H9 (cell line): ENCODE data around the gene SNTG2. TPM values are rescaled to one million over a fixed set of nuclear protein-coding genes. Genes with fewer than 3 reads are reported as not detected.

Experiments
- DNase-seq: peaks from one replicate; pipeline ENCODE4 v3.0.0-alpha.2; 2017
- H2AFZ ChIP-seq: one replicate; pipeline ENCODE4 v1.6.1; 2013; ENCODE audit warnings: mild to moderate bottlenecking, low read length, control low read depth, moderate library complexity
- H2AK5ac ChIP-seq: 2 replicates; pipeline ENCODE4 v1.6.1; 2013; ENCODE audit warnings: low read length, control low read depth, mixed read lengths; ENCODE audit not compliant: insufficient read length
- H2BK120ac ChIP-seq: one replicate; pipeline ENCODE4 v1.6.1; 2013; ENCODE audit warnings: low read depth, mild to moderate bottlenecking, low read length, control low read depth, inconsistent platforms; ENCODE audit not compliant: poor library complexity, severe bottlenecking
- H2BK12ac ChIP-seq: 2 replicates; pipeline ENCODE4 v1.6.1; 2013; ENCODE audit warnings: low read length, control low read depth, mixed read lengths, low read depth; ENCODE audit not compliant: insufficient read length
- H2BK15ac ChIP-seq: 2 replicates; pipeline ENCODE4 v1.6.1; 2013; ENCODE audit warnings: low read depth, low read length, control low read depth
- H2BK20ac ChIP-seq: one replicate; pipeline ENCODE4 v1.6.1; 2013; ENCODE audit warnings: low read depth, mild to moderate bottlenecking, low read length, control low read depth, inconsistent platforms; ENCODE audit not compliant: poor library complexity, severe bottlenecking
- H2BK5ac ChIP-seq: 2 replicates; pipeline ENCODE4 v1.6.1; 2013; ENCODE audit warnings: low read length, control low read depth, mixed read lengths; ENCODE audit not compliant: insufficient read length
- H3K14ac ChIP-seq: 2 replicates; pipeline ENCODE4 v1.6.1; 2013; ENCODE audit warnings: low read length, control low read depth; ENCODE audit not compliant: insufficient read depth
- H3K18ac ChIP-seq: 2 replicates; pipeline ENCODE4 v1.6.1; 2013; ENCODE audit warnings: low read depth, mild to moderate bottlenecking, mixed read lengths, low read length, control low read depth; ENCODE audit not compliant: insufficient read length
- H3K23ac ChIP-seq: 2 replicates; pipeline ENCODE4 v1.6.1; 2013; ENCODE audit warnings: low read length, control low read depth, mixed read lengths, low read depth; ENCODE audit not compliant: insufficient read length
- H3K23me2 ChIP-seq: 2 replicates; pipeline ENCODE4 v1.6.1; 2013; ENCODE audit warnings: low read depth, mild to moderate bottlenecking, mixed read lengths, low read length, control low read depth; ENCODE audit not compliant: insufficient read length, poor library complexity, severe bottlenecking
- H3K27ac ChIP-seq: 2 replicates; pipeline ENCODE4 v1.5.1; 2013; ENCODE audit warnings: low read length, control low read depth, mixed read lengths, low read depth; ENCODE audit not compliant: insufficient read length
- H3K27me3 ChIP-seq: 2 replicates; pipeline ENCODE4 v1.6.1; 2013; ENCODE audit warnings: low read length, control low read depth, inconsistent platforms; ENCODE audit not compliant: insufficient read depth
- H3K4ac ChIP-seq: 2 replicates; pipeline ENCODE4 v1.6.1; 2013; ENCODE audit warnings: low read depth, mild to moderate bottlenecking, control low read depth, inconsistent platforms, low read length, moderate library complexity
- H3K4me1 ChIP-seq: 2 replicates; pipeline ENCODE4 v1.6.1; 2013; ENCODE audit warnings: low read length, control low read depth, inconsistent platforms; ENCODE audit not compliant: insufficient read depth
- H3K4me2 ChIP-seq: 2 replicates; pipeline ENCODE4 v1.6.1; 2013; ENCODE audit warnings: low read length, control low read depth, mixed read lengths; ENCODE audit not compliant: insufficient read length, insufficient read depth
- H3K56ac ChIP-seq: 2 replicates; pipeline ENCODE4 v1.6.1; 2013; ENCODE audit warnings: low read depth, mild to moderate bottlenecking, mixed read lengths, low read length, control low read depth; ENCODE audit not compliant: insufficient read length
- H3K79me1 ChIP-seq: 2 replicates; pipeline ENCODE4 v1.6.1; 2013; ENCODE audit warnings: low read depth, mild to moderate bottlenecking, moderate library complexity, low read length, control low read depth, inconsistent platforms; ENCODE audit not compliant: insufficient read depth, poor library complexity, severe bottlenecking
- H3K79me2 ChIP-seq: 2 replicates; pipeline ENCODE4 v1.6.1; 2013; ENCODE audit warnings: low read length, control low read depth, inconsistent platforms; ENCODE audit not compliant: insufficient read depth
- H3K9ac ChIP-seq: 2 replicates; pipeline ENCODE4 v1.6.1; 2013; ENCODE audit warnings: low read length, control low read depth, mixed read lengths; ENCODE audit not compliant: insufficient read length; ENCODE audit errors: extremely low read depth
- H3K9me3 ChIP-seq: one replicate; pipeline ENCODE4 v1.6.1; 2013; ENCODE audit warnings: low read depth, low read length, inconsistent platforms; ENCODE audit not compliant: control insufficient read depth
- H3T11ph ChIP-seq: one replicate; pipeline ENCODE4 v1.6.1; 2013; ENCODE audit warnings: mild to moderate bottlenecking, low read length, control low read depth, inconsistent platforms
- H4K20me1 ChIP-seq: one replicate; pipeline ENCODE4 v1.6.1; 2013; ENCODE audit not compliant: control insufficient read depth, insufficient read length, insufficient read depth
- H4K5ac ChIP-seq: 2 replicates; pipeline ENCODE4 v1.6.1; 2013; ENCODE audit warnings: low read depth, mild to moderate bottlenecking, mixed read lengths, low read length, control low read depth; ENCODE audit not compliant: insufficient read length
- H4K8ac ChIP-seq: replicated peaks from 2 replicates; pipeline ENCODE4 v1.6.1; 2013; ENCODE audit warnings: low read length, control low read depth, mixed read lengths, low read depth; ENCODE audit not compliant: insufficient read length
- H4K91ac ChIP-seq: 2 replicates; pipeline ENCODE4 v1.6.1; 2013; ENCODE audit warnings: low read depth, mild to moderate bottlenecking, moderate library complexity, mixed read lengths, low read length, control low read depth; ENCODE audit not compliant: insufficient read length
- H3K27ac Mint-ChIP-seq, 3 experiments: 2 replicates in 2 of 3; 3 replicates in 1 of 3; pipeline ENCODE4 v1.8.0; 2020 to 2021; ENCODE audit warnings: mixed read lengths in 3 of 3, mild to moderate bottlenecking in 1 of 3, moderate library complexity in 1 of 3
- H3K27me3 Mint-ChIP-seq: 2 replicates; pipeline ENCODE4 v1.8.0; 2021; ENCODE audit warnings: low read depth, mild to moderate bottlenecking, moderate library complexity, mixed read lengths
- H3K36me3 Mint-ChIP-seq, 3 experiments: 2 replicates in 2 of 3; 3 replicates in 1 of 3; pipeline ENCODE4 v1.8.0; 2020 to 2021; ENCODE audit warnings: low read depth in 3 of 3, mixed read lengths in 3 of 3; ENCODE audit not compliant: insufficient read depth in 1 of 3
- H3K4me1 Mint-ChIP-seq, 2 experiments: 2 replicates each; pipeline ENCODE4 v1.8.0; 2020; ENCODE audit warnings: mixed read lengths in 2 of 2
- H3K4me3 Mint-ChIP-seq, 2 experiments: 2 replicates in 1 of 2; 3 replicates in 1 of 2; pipeline ENCODE4 v1.8.0; 2020 to 2021; ENCODE audit warnings: mild to moderate bottlenecking in 2 of 2, mixed read lengths in 2 of 2, moderate library complexity in 1 of 2
- H3K9me3 Mint-ChIP-seq, 2 experiments: 2 replicates in 1 of 2; 3 replicates in 1 of 2; pipeline ENCODE4 v1.8.0; 2020; ENCODE audit warnings: mild to moderate bottlenecking in 2 of 2, mixed read lengths in 2 of 2, moderate library complexity in 1 of 2
- WGBS: extraction: QIAGEN DNeasy Blood & Tissue Kit; methylation state at CpG from one replicate; pipeline ENCODE4 v1.1.7; 2013; ENCODE audit warnings: missing lambda C conversion rate, low lambda C conversion rate, mixed read lengths; ENCODE audit not compliant: insufficient read length; ENCODE audit errors: extremely low coverage; 5-methylcytosine and 5-hydroxymethylcytosine counted together
- total RNA-seq: library from RNA; stranded (reverse); gene quantifications from 2 replicates; pipeline ENCODE4 v1.2.1, GENCODE V29; 2021
- TF ChIP-seq, protein P1 (sequence below): fragments of 200-600 bp; sonication (generic); conservative IDR thresholded peaks from 3 replicates; pipeline ENCODE4 v1.8.0; 2021; ENCODE audit warnings: antibody characterized with exemption, mild to moderate bottlenecking

SNTG2 gene
- total RNA-seq, 1 experiment from 2014 or later: 13.2 TPM

GRCh38 chr2:942775-943460 is 7.7 kb upstream of the SNTG2 start:
- no peaks in the 10 kb centered on the region for H4K20me1 ChIP-seq

More at GRCh38 chr2:942775-943460, 7.7 kb upstream of the SNTG2 start:
- H3K23ac ChIP-seq: no peak overlapping the region
- no peak overlapping the region for H3K4me3 Mint-ChIP-seq
- H3T11ph ChIP-seq: no peak overlapping the region
- no peak overlapping the region for H3K18ac ChIP-seq
- H3K79me2 ChIP-seq: no peaks in the 10 kb centered on the region
- no peaks in the 10 kb centered on the region for H3K23me2 ChIP-seq
- no peak overlapping the region for H3K4me2 ChIP-seq
- H3K27ac Mint-ChIP-seq: no peak overlapping the region
- WGBS: no CpG with 5 or more reads among the region's 10 CpGs
- H3K27me3 ChIP-seq: no peaks in the 10 kb centered on the region
- no peak overlapping the region for H3K4ac ChIP-seq
- no peak overlapping the region for H4K5ac ChIP-seq
- H3K14ac ChIP-seq: no peak overlapping the region
- H3K27me3 Mint-ChIP-seq: peaks cover 10% of the 10 kb centered on the region
- H2BK15ac ChIP-seq: no peak overlapping the region
- no peak overlapping the region for H3K27ac ChIP-seq
- no peak overlapping the region for H4K8ac ChIP-seq
- no peak overlapping the region for H2AK5ac ChIP-seq
- TF ChIP-seq, protein P1, sequence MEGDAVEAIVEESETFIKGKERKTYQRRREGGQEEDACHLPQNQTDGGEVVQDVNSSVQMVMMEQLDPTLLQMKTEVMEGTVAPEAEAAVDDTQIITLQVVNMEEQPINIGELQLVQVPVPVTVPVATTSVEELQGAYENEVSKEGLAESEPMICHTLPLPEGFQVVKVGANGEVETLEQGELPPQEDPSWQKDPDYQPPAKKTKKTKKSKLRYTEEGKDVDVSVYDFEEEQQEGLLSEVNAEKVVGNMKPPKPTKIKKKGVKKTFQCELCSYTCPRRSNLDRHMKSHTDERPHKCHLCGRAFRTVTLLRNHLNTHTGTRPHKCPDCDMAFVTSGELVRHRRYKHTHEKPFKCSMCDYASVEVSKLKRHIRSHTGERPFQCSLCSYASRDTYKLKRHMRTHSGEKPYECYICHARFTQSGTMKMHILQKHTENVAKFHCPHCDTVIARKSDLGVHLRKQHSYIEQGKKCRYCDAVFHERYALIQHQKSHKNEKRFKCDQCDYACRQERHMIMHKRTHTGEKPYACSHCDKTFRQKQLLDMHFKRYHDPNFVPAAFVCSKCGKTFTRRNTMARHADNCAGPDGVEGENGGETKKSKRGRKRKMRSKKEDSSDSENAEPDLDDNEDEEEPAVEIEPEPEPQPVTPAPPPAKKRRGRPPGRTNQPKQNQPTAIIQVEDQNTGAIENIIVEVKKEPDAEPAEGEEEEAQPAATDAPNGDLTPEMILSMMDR: no peak
- no peaks in the 10 kb centered on the region for H3K9me3 ChIP-seq
- no peak overlapping the region for H2BK12ac ChIP-seq
- H2BK5ac ChIP-seq: no peak overlapping the region
- no peak for DNase-seq
- peaks cover 9 to 11% (median 9%) of the 10 kb centered on the region in 3 experiments for H3K36me3 Mint-ChIP-seq
- no peak overlapping the region for H2BK20ac ChIP-seq
- no peak overlapping the region for H3K56ac ChIP-seq
- no peak overlapping the region for H2AFZ ChIP-seq
- H3K4me1 Mint-ChIP-seq: peaks cover 18 to 31% of the 10 kb centered on the region in 2 experiments
- peaks cover 13 to 16% of the 10 kb centered on the region in 2 experiments for H3K9me3 Mint-ChIP-seq
- no peak overlapping the region for H3K9ac ChIP-seq
- peaks cover 4% of the 10 kb centered on the region for H3K4me1 ChIP-seq
- H3K79me1 ChIP-seq: no peaks in the 10 kb centered on the region
- no peak overlapping the region for H4K91ac ChIP-seq
- no peak overlapping the region for H2BK120ac ChIP-seq
